Thoracic aorta (tissue), 2 donors: ENCODE measurements around the gene WWC2. TPM values are rescaled to one million over a fixed set of nuclear protein-coding genes. Genes with fewer than 3 reads are reported as not detected.

ENCODE experiments used
- ATAC-seq: fragments of 150-250 bp; one replicate; pipeline ENCODE4 v1.8.0; 2017; ENCODE audit warnings: low read depth; ENCODE audit not compliant: insufficient number of reproducible peaks, low FRiP score
- DNase-seq: peaks from one replicate; pipeline ENCODE4 v3.0.0-alpha.2; 2020; ENCODE audit warnings: low spot score
- H3K27ac ChIP-seq, 2 donors: fragments of 200-600 bp; sonication (generic); 1 replicate in 1 of 2; 2 replicates in 1 of 2; pipeline ENCODE4 v1.5.1; 2016; ENCODE audit warnings: mild to moderate bottlenecking in 2 of 2, moderate library complexity in 2 of 2
- H3K27me3 ChIP-seq: fragments of 200-600 bp; sonication (generic); replicated peaks from 2 replicates; pipeline ENCODE4 v1.6.0; 2016; ENCODE audit warnings: mild to moderate bottlenecking; ENCODE audit not compliant: insufficient read depth
- H3K36me3 ChIP-seq: fragments of 200-600 bp; sonication (generic); one replicate; pipeline ENCODE4 v1.5.1; 2016
- H3K4me1 ChIP-seq, 2 donors: fragments of 200-600 bp; sonication (generic); 1 replicate in 1 of 2; 2 replicates in 1 of 2; pipeline versions ENCODE4 v1.5.1 to v1.6.0; 2016; ENCODE audit warnings: low read depth in 2 of 2, mild to moderate bottlenecking in 1 of 2; ENCODE audit not compliant: control insufficient read depth in 1 of 2
- H3K4me3 ChIP-seq: fragments of 200-600 bp; sonication (generic); 2 replicates; pipeline ENCODE4 v1.5.1; 2016; ENCODE audit warnings: mild to moderate bottlenecking
- H3K9me3 ChIP-seq: fragments of 200-600 bp; sonication (generic); 2 replicates; pipeline ENCODE4 v1.5.1; 2016
- CTCF ChIP-seq: fragments of 200-600 bp; sonication (generic); IDR thresholded peaks from one replicate; pipeline ENCODE4 v1.5.1; 2019; ENCODE audit warnings: antibody characterized with exemption
- total RNA-seq, 2 donors: library from RNA; depleted of rRNA; stranded (reverse); fragments of >200 nt; gene quantifications; one replicate each; pipeline versions ENCODE4 v1.1.0 to v1.2.3, GENCODE V29; 2016

Gene WWC2
- total RNA-seq, 2 donors from 2014 or later, result 21.1 to 44.8 TPM

- Histone ChIP-seq H3K4me3 (no peak overlapping the region), H3K4me1 (peaks cover 17 to 27% of the 10 kb centered on the region in 2 donors), H3K27me3 (no peaks in the 10 kb centered on the region), H3K27ac (no peak overlapping the region), H3K9me3 (no peaks in the 10 kb centered on the region), H3K36me3 (no peaks in the 10 kb centered on the region)
- ATAC-seq (no peak), DNase-seq (no peak)
- TF ChIP-seq CTCF, result no peak
Observed at GRCh38 chr4:183178201-183178600, 79.1 kb downstream of the WWC2 start.

- DNase-seq (no peak), ATAC-seq (no peak)
- no peaks in the 10 kb centered on the region for H3K36me3 ChIP-seq
- no peaks in the 10 kb centered on the region for H3K27me3 ChIP-seq
- no peak overlapping the region for H3K4me3 ChIP-seq
- no peak overlapping the region for H3K27ac ChIP-seq
- H3K9me3 ChIP-seq, result no peaks in the 10 kb centered on the region
- H3K4me1 ChIP-seq, result peaks cover 12 to 14% of the 10 kb centered on the region in 2 donors
- no peak for TF ChIP-seq CTCF
Observed at GRCh38 chr4:183180096-183180495, 81.0 kb downstream of the WWC2 start.

- ATAC-seq, result no peak
- Histone ChIP-seq H3K9me3 (no peaks in the 10 kb centered on the region), H3K27me3 (no peaks in the 10 kb centered on the region), H3K4me1 (peaks cover 9 to 11% of the 10 kb centered on the region in 2 donors), H3K4me3 (no peak overlapping the region), H3K27ac (no peak overlapping the region), H3K36me3 (no peaks in the 10 kb centered on the region)
- no peak for TF ChIP-seq CTCF
- no peak for DNase-seq
Observed at GRCh38 chr4:183180621-183181020, 81.6 kb downstream of the WWC2 start.

- peaks cover 4 to 7% of the 10 kb centered on the region in 2 donors for H3K4me1 ChIP-seq
- H3K27ac ChIP-seq, result no peak overlapping the region
- H3K9me3 ChIP-seq, result no peaks in the 10 kb centered on the region
- no peak overlapping the region for H3K4me3 ChIP-seq
- no peaks in the 10 kb centered on the region for H3K36me3 ChIP-seq
- DNase-seq (no peak), ATAC-seq (no peak)
- no peak for TF ChIP-seq CTCF
- H3K27me3 ChIP-seq, result no peaks in the 10 kb centered on the region
Observed at GRCh38 chr4:183181081-183181480, 82.0 kb downstream of the WWC2 start.

GRCh38 chr4:183182873-183183725 lies 84.0 kb downstream of the WWC2 start:
- DNase-seq (no peak), ATAC-seq (no peak)
- Histone ChIP-seq H3K4me3 (no peak overlapping the region), H3K36me3 (no peaks in the 10 kb centered on the region), H3K27ac (no peak overlapping the region), H3K4me1 (no peaks in the 10 kb centered on the region), H3K9me3 (no peaks in the 10 kb centered on the region), H3K27me3 (no peaks in the 10 kb centered on the region)
- TF ChIP-seq CTCF, result no peak
